Activated T-cell treated with anti-CD3 and anti-CD28 coated beads for 24 hours (primary cell): Measurements from ENCODE around the gene MED12L.
A peak's percentile ranks its signal among the peaks of the same experiment; 100 is the strongest.

Source experiments
- DNase-seq: peaks from one replicate; pipeline ENCODE4 v3.0.0-alpha.2; 2020; ENCODE audit warnings: low read depth

Gene MED12L

GRCh38 chr3:151142929-151143328 lies 57.5 kb downstream of the MED12L start:
- DNase-seq = no peak

- no peak for DNase-seq
Observed at GRCh38 chr3:151144016-151144415, 58.6 kb downstream of the MED12L start.

GRCh38 chr3:151144760-151145159 lies 59.3 kb downstream of the MED12L start:
- DNase-seq = no peak

- DNase-seq = no peak
Observed at GRCh38 chr3:151145713-151146070, 60.2 kb downstream of the MED12L start.

GRCh38 chr3:151146071-151146730 lies 60.7 kb downstream of the MED12L start:
- DNase-seq = peak; percentile 29

- DNase-seq = no peak
Observed at GRCh38 chr3:151146731-151147091, 61.2 kb downstream of the MED12L start.

- no peak for DNase-seq
Observed at GRCh38 chr3:151147299-151147698, 61.8 kb downstream of the MED12L start.

- DNase-seq = no peak
Observed at GRCh38 chr3:151152455-151153079, 67.1 kb downstream of the MED12L start.

GRCh38 chr3:151154566-151154965 lies 69.1 kb downstream of the MED12L start:
- DNase-seq = no peak

GRCh38 chr3:151155409-151156128 lies 70.1 kb downstream of the MED12L start:
- DNase-seq = no peak

- DNase-seq = no peak
Observed at GRCh38 chr3:151156618-151157216, 71.3 kb downstream of the MED12L start.

- no peak for DNase-seq
Observed at GRCh38 chr3:151159806-151160205, 74.3 kb downstream of the MED12L start.

- no peak for DNase-seq
Observed at GRCh38 chr3:151165226-151165625, 79.8 kb downstream of the MED12L start.

- no peak for DNase-seq
Observed at GRCh38 chr3:151166161-151166560, 80.7 kb downstream of the MED12L start.

- DNase-seq = peak; percentile 75
Observed at GRCh38 chr3:151168269-151169094, 83.0 kb downstream of the MED12L start.

- DNase-seq = no peak
Observed at GRCh38 chr3:151169262-151169947, 83.9 kb downstream of the MED12L start.

GRCh38 chr3:151169948-151170679 lies 84.7 kb downstream of the MED12L start:
- peak; percentile 39 for DNase-seq

GRCh38 chr3:151171145-151171757 lies 85.8 kb downstream of the MED12L start:
- DNase-seq = peak; percentile 26

- DNase-seq = no peak
Observed at GRCh38 chr3:151174351-151174750, 88.9 kb downstream of the MED12L start.

GRCh38 chr3:151175952-151176351 lies 90.5 kb downstream of the MED12L start:
- DNase-seq = no peak
